Esophagus muscularis mucosa (tissue), 3 donors: Measurements from ENCODE around the gene KRT15.

Source experiments
- POLR2A ChIP-seq: fragments of 450-650 bp; IDR thresholded peaks from one replicate; pipeline ENCODE4 v1.6.1; 2017; ENCODE audit warnings: antibody characterized with exemption, moderate library complexity, mild to moderate bottlenecking, low read depth
- POLR2AphosphoS5 ChIP-seq, 2 donors: sonication (generic); formaldehyde crosslinking; IDR thresholded peaks; one replicate each; pipeline ENCODE4 v1.6.1; 2017; ENCODE audit warnings: antibody characterized with exemption in 2 of 2
- TF ChIP-seq, protein P1 (sequence below), 3 experiments: fragments of 200-600 bp in 2 of 3; fragments of 450-650 bp in 1 of 3; sonication (generic) in 2 of 3; IDR thresholded peaks; one replicate each; pipeline ENCODE4 v1.5.1; 2017 to 2019; ENCODE audit warnings: antibody characterized with exemption in 3 of 3, mild to moderate bottlenecking in 2 of 3, moderate library complexity in 1 of 3

DNA sequence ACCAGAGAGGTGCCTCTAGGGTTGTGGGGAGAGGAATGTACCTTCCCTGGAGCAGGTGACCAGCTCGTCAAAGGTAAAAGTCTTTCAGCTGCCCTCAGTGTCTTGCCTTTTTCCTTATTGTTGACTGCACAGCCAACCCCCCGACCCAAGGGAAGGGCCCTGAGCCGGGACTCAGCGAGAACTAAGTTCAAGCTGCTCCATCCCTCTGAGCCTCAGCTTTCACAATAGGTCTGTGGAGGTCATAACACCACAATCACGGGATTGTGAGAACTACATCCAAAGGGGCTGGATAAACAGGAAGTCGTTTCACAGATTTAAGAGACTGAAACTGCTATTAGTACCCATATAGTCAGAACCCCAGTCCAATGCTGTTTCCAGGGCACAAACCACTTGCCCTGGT, 26.3 kb downstream of the KRT15 start:
- TF ChIP-seq, protein P1, sequence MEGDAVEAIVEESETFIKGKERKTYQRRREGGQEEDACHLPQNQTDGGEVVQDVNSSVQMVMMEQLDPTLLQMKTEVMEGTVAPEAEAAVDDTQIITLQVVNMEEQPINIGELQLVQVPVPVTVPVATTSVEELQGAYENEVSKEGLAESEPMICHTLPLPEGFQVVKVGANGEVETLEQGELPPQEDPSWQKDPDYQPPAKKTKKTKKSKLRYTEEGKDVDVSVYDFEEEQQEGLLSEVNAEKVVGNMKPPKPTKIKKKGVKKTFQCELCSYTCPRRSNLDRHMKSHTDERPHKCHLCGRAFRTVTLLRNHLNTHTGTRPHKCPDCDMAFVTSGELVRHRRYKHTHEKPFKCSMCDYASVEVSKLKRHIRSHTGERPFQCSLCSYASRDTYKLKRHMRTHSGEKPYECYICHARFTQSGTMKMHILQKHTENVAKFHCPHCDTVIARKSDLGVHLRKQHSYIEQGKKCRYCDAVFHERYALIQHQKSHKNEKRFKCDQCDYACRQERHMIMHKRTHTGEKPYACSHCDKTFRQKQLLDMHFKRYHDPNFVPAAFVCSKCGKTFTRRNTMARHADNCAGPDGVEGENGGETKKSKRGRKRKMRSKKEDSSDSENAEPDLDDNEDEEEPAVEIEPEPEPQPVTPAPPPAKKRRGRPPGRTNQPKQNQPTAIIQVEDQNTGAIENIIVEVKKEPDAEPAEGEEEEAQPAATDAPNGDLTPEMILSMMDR (IDR thresholded peaks at IDR 0.05), result no peak
- no peak for TF ChIP-seq POLR2A
- no peak for TF ChIP-seq POLR2AphosphoS5 (IDR thresholded peaks at IDR 0.05)
